ENCODE data around the gene SRSF2.
"Not testable (repeated sequence)": the region's sequence is repeated elsewhere in the genome, so short reads cannot be mapped to it uniquely, and the experiment has no call there.

SRSF2 gene

GRCh38 chr17:76714336-76714735 is 22.8 kb downstream of the SRSF2 start:
- 0 out of 22 replicates have a peak overlapping the region, but pooled peaks of 2 of the 11 experiments have one; percentile 74 to 77 for H3K4me2 ChIP-seq
- peaks cover 49 to 77% (median 67%) of the 10 kb centered on the region in 10 experiments for H3K4me1 ChIP-seq
- no peak overlapping the region for H3K4me3 ChIP-seq
- H3K9ac ChIP-seq, result peak overlapping the region in 2 of 11 experiments; percentile 11 to 42; a peak in 2 of 22 replicates
- 0 out of 22 replicates have a peak, but pooled peaks cover 0 to 4% (median 0%) of the 10 kb centered on the region in 11 experiments for H3K27me3 ChIP-seq
- H3K27ac ChIP-seq, result peak overlapping the region in 2 of 11 experiments; percentile 9 to 83; a peak in 4 of 22 replicates
- H3K36me3 ChIP-seq, result peaks cover 46 to 64% (median 60%) of the 10 kb centered on the region in 11 experiments
- H4K20me1 ChIP-seq, result peaks cover 4 to 89% (median 40%) of the 10 kb centered on the region in 11 experiments; a peak in 20 of 22 replicates
- no peak for TF ChIP-seq Cebpa-rat (IDR thresholded peaks at IDR 0.05)
- no peaks in the 10 kb centered on the region for H3K9me3 ChIP-seq (replicated peaks in 1 of 11)

GRCh38 chr17:76713765-76714164 is 23.4 kb downstream of the SRSF2 start:
- Histone ChIP-seq H3K4me1 (peaks cover 55 to 82% (median 72%) of the 10 kb centered on the region in 10 experiments), H3K9me3 (replicated peaks in 1 of 11) (no peaks in the 10 kb centered on the region), H3K36me3 (peaks cover 41 to 58% (median 54%) of the 10 kb centered on the region in 11 experiments), H3K9ac (0 out of 22 replicates have a peak overlapping the region, but pooled peaks of 2 of the 11 experiments have one; percentile 11 to 42), H3K27me3 (0 out of 22 replicates have a peak, but pooled peaks cover 0 to 4% (median 0%) of the 10 kb centered on the region in 11 experiments), H3K4me2 (peak overlapping the region in 1 of 11 experiments; percentile 19; a peak in 1 of 22 replicates), H4K20me1 (peaks cover 4 to 89% (median 45%) of the 10 kb centered on the region in 11 experiments; a peak in 20 of 22 replicates), H3K4me3 (no peak overlapping the region), H3K27ac (no peak overlapping the region; a peak in 1 of 22 replicates)
- TF ChIP-seq Cebpa-rat (IDR thresholded peaks at IDR 0.05), result no peak

- peak overlapping the region in 2 of 11 experiments; percentile 73 to 77; a peak in 2 of 22 replicates for H3K4me2 ChIP-seq
- not testable (repeated sequence) for H3K27me3 ChIP-seq; H3K9me3 ChIP-seq (replicated peaks in 1 of 11); H3K4me3 ChIP-seq; H3K27ac ChIP-seq
- H3K4me1 ChIP-seq, result peaks cover 62 to 91% (median 81%) of the 10 kb centered on the region in 10 experiments
- peaks cover 4 to 86% (median 41%) of the 10 kb centered on the region in 11 experiments; a peak in 20 of 22 replicates for H4K20me1 ChIP-seq
- H3K9ac ChIP-seq, result 0 out of 22 replicates have a peak overlapping the region, but pooled peaks of 1 of the 11 experiments have one; percentile 3
- H3K36me3 ChIP-seq, result peaks cover 26 to 44% (median 40%) of the 10 kb centered on the region in 11 experiments
Observed at GRCh38 chr17:76712321-76712720, 24.8 kb downstream of the SRSF2 start.

GRCh38 chr17:76710863-76711611 is 26.1 kb downstream of the SRSF2 start, which contains the start of gene MXRA7:
Gene MXRA7 (minus strand): TSS chr17:76710965. CDS start chr17:76710946, 19 bp downstream.
- Histone ChIP-seq H3K27ac (peak within 1 kb of the TSS in 10 of 11 experiments; percentile 49 to 82 (median 68); a peak in 18 of 22 replicates), H4K20me1 (peaks cover 4 to 73% (median 30%) of the 10 kb centered on the region in 11 experiments; a peak in 20 of 22 replicates), H3K4me2 (peak within 1 kb of the TSS; percentile 87 to 99 (median 95)), H3K36me3 (peaks cover 17 to 31% (median 27%) of the 10 kb centered on the region in 11 experiments), H3K9me3 (replicated peaks in 1 of 11) (no peaks in the 10 kb centered on the region; a peak in 1 of 22 replicates), H3K4me3 (peak within 1 kb of the TSS; percentile 61 to 77 (median 70)), H3K9ac (peak within 1 kb of the TSS; percentile 65 to 90 (median 82)), H3K4me1 (peaks cover 49 to 83% (median 69%) of the 10 kb centered on the region in 10 experiments), H3K27me3 (0 out of 22 replicates have a peak, but pooled peaks cover 0 to 4% (median 0%) of the 10 kb centered on the region in 11 experiments)
- TF ChIP-seq Cebpa-rat (IDR thresholded peaks at IDR 0.05), result no peak

- Histone ChIP-seq H3K9ac (peak overlapping the region; percentile 65 to 90 (median 82)), H3K4me2 (peak overlapping the region; percentile 87 to 99 (median 95)), H4K20me1 (peaks cover 4 to 64% (median 28%) of the 10 kb centered on the region in 11 experiments; a peak in 19 of 22 replicates), H3K36me3 (peaks cover 10 to 24% (median 19%) of the 10 kb centered on the region in 11 experiments; a peak in 19 of 22 replicates), H3K27ac (peak overlapping the region in 10 of 11 experiments; percentile 49 to 82 (median 68); a peak in 18 of 22 replicates), H3K4me3 (peak overlapping the region; percentile 61 to 77 (median 70)), H3K4me1 (peaks cover 40 to 81% (median 65%) of the 10 kb centered on the region in 10 experiments)
- not testable (repeated sequence) for H3K9me3 ChIP-seq (replicated peaks in 1 of 11); H3K27me3 ChIP-seq
Observed at GRCh38 chr17:76709951-76710862, 26.9 kb downstream of the SRSF2 start.

GRCh38 chr17:76709077-76709950 is 27.8 kb downstream of the SRSF2 start:
- peak overlapping the region; percentile 87 to 99 (median 95) for H3K4me2 ChIP-seq
- H3K36me3 ChIP-seq, result peaks cover 9 to 21% (median 13%) of the 10 kb centered on the region in 11 experiments; a peak in 19 of 22 replicates
- H3K27me3 ChIP-seq, result 0 out of 22 replicates have a peak, but pooled peaks cover 0 to 4% (median 0%) of the 10 kb centered on the region in 11 experiments
- peak overlapping the region; percentile 65 to 90 (median 82) for H3K9ac ChIP-seq
- peak overlapping the region; percentile 61 to 77 (median 70) for H3K4me3 ChIP-seq
- H4K20me1 ChIP-seq, result peaks cover 4 to 55% (median 19%) of the 10 kb centered on the region in 11 experiments; a peak in 16 of 22 replicates
- H3K27ac ChIP-seq, result peak overlapping the region in 7 of 11 experiments; percentile 49 to 82 (median 76); a peak in 12 of 22 replicates
- no peaks in the 10 kb centered on the region; a peak in 1 of 22 replicates for H3K9me3 ChIP-seq (replicated peaks in 1 of 11)
- TF ChIP-seq Cebpa-rat (IDR thresholded peaks at IDR 0.05), result no peak
- H3K4me1 ChIP-seq, result peaks cover 41 to 81% (median 64%) of the 10 kb centered on the region in 10 experiments

All from BLaER1 treated with 17β-estradiol and CSF1 and Interleukin-3, amounts not matched to agents 10 nM and 100 nM (cell line).